HG03280 (cell line): ENCODE data around the gene BCAS3.

Experiments used
- ATAC-seq: cut with Tn5 transposase; IDR thresholded peaks from one replicate; pipeline ENCODE4 v1.9.1; 2021; ENCODE audit warnings: mild to moderate bottlenecking, moderate library complexity; ENCODE audit not compliant: unreplicated experiment

Gene BCAS3

DNA sequence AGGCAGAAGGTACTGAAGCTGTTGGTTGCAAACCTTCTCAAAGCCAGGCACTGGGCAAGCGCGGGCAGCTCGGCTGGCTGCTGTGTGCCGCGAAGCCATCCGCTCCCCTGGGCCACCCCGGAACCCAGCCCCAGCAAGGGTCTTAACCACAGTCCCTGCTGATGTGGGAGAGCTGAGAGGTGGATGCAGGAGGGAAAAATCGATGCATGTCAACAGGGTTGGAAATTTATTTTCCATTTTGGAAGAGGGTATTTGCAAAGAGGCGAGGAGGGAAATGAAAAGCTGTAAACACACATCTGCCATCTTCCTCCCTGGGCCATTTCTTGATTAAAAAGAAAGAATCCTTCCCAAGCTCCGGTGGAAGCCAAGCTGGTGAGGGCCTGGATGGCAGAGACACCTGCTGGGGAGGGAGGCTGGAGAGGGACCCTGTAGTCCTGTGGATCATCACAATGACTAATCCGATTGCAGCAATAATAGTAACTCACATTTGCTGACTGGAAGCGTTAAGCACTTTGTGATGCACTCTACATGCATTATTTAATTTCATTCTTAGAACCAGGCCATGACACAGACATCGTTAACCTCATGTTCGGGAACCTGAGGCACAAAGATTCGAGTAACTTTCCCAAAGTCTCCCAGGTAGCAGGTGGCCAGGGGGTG lies 708.1 kb downstream of the BCAS3 start:
- no peak for ATAC-seq

DNA sequence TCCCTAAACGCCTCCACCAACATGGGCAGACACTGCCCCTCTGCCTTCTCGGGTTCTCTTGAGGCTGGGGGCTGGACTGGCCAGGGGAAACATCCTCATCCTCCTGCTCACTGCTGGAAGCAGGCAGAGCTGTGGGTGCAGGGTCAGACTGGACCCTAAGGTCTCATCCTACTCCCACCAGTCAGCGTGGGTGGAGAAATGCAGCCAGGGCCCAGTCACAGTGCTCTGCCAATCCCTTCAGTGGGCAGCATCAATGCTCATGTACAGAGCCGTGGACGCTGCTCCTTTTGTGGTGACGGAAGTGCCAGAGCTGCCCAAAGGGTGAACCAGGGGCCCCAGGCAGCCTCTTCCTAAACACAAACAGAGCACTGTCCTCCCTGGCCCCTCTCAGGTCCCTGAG lies 708.6 kb downstream of the BCAS3 start:
- no peak for ATAC-seq

DNA sequence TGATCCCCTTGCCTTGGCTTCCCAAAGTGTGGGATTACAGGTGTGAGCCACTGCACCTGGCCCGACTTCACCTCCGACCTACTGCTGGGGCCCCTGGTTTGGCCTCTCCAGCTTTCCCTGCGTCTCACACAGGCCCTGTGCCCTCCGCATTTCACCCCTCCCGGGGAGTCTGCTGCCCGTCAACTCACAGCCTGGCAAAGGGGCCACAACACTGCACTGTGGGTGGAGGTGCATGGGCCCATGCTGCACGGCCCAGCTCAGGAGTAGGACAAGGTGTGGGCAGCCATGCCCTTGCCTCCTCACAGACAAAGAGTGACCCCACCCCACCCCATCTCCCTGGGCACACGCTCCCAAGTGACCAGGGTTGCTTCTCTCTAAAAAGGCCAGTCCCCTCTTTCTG lies 709.4 kb downstream of the BCAS3 start:
- ATAC-seq: no peak

DNA sequence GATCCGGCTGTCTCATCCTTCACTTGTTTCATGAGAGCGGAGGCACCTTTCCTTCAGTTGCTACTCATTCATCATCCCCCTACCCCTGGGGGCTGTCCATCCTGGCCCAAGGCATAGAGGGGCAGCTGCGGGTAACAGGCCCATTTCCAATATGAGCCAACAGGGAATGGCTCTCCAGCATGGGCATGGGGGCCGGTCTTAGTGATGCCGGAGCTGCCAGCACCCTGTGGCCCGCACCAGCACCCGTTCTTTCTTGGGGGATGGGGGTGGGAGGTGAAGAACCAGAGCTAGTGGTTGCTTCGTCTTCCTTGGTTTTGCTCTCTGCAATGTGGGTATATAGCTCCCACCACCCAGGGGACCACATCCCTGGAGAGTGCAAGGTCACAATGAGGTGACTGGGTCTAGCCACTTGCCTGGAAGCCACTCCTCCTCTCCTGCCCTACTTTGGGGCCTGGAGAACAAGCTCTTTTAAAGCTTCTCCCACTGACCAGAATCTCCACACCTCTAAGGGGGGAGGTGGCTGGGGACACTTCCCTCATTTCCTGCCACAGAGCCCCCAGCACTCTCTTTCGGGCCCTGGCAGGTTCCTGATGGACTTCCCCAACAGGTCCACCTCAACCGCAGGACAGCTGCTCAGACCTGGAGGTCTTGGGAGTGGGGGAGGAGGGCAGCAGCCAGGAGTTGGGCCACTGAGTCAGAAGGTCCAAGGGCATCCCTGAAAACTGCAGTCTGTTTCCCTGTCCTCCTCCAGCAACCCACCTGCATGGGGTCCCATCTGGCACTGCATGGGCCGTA lies 710.1 kb downstream of the BCAS3 start:
- no peak for ATAC-seq

DNA sequence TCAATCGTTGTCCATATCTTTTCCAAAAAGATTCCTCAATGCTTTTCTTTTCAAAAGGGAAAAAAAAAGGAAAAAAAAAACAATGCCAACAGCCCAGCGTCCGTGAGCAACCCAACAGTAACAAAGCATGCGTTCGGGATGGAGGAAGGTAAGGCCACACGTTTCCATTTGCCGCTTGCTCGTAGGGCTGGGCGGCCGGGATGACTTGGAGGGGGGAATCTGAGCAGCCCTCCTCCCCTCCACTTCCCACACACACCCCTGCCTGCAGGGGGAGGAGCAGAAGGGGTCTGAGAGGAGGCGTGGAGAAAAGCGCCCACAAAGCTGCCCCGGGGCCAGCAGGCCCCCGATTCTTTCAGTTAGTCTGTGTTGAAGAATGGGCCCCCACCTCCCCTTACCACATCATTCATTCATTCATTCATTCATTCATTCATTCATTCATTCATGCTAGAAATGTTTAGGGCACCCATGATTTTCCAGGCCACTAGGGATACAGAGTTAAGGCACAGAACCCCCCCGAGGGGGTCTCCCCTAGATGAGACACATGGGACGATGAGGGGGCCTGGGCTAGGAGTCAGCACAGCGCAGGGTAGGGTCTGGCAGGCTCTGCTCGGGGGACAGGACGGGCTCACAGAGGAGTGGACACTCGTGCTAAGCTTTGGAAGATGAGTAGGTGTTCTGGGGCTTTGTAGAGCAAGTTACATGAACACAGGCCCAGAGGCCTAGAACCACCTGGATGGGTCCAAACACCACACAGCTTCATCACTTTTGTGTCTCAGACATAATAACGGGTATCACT lies 711.1 kb downstream of the BCAS3 start:
- ATAC-seq: no peak

DNA sequence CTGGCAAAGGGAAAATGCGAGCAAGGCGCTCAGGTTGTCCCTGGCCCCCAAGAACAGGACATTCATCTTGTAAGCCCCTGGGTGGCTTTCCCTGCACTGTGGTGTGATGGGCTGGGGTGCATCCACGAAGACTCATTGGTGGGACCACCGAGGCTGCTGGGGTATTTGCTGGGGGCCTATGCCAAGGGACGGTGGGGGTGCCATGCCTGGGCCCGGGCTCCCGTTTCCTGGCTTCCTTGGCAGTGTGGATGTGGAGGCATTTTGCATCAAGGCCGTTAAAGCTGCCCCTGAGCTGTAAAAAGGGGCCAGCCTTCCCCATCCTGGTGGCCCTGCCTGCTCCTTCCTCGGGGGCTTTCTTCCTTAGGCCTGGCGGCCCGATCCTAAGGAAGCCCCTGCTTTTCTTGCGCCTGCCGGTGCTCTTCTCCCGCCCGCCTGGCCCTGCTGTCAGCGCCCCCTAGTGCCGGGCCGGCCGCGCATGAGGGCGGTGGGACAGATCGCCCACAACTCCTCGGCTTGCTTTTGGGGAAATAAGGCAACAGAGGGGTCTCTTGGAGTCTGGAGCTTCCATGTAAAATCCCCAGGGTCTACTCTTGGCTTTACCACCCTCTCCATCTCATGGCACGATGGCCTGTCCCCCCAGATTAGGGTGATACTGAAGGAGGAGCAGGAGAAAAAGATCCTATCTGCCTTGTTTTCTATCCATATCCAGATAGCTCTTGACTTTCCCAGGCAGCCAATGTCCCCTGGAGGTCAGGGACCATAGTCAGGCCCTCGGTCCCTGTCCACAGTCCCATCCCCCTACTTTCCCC lies 712.2 kb downstream of the BCAS3 start:
- no peak for ATAC-seq

DNA sequence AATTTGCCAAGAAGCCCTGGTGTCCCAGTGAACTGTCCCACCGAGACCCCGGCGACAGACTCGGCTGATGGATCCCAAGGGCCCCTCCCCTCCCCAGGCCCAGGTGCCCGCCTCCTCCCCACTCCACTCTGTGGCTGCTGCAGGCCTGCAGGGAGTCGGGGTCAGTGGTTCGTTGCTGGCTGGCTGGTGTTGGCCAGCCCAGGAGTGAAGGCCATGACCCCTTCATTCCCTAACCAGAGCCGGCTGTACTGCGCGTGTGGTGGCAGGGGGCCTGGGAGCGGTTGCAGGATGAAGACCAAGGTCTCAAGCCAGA lies 712.8 kb downstream of the BCAS3 start:
- ATAC-seq: no peak

DNA sequence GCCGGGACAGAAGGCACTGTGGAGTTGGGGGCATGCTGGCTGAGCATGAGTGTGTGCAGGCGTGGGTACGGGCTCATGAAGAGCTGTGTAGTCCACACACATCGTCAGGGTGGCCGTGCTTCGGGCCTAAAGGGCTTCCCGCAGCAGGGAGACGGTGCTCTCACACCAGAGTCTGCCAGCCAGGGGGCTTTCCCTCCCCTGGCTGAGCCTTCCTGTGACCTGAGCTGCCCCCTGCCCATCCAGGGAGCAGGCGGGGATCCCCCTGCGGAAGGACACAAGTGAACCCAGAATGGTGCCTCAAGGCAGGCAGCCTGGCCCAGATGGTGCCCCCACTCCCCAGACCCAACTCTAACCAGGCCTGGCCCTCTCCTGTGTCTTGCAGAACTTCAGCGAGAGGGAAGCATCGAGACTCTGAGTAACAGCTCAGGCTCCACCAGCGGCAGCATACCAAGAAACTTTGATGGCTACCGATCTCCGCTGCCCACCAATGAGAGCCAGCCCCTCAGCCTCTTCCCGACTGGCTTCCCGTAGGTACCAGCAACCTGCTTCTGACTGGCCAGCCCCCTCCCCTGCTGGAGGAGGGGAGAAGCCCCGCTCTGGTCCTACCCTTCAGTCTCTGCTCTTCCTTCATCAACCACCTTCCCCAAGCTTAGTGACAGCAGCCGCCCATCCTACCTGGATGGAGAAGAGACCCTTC lies 714.1 kb downstream of the BCAS3 start:
- no peak for ATAC-seq

DNA sequence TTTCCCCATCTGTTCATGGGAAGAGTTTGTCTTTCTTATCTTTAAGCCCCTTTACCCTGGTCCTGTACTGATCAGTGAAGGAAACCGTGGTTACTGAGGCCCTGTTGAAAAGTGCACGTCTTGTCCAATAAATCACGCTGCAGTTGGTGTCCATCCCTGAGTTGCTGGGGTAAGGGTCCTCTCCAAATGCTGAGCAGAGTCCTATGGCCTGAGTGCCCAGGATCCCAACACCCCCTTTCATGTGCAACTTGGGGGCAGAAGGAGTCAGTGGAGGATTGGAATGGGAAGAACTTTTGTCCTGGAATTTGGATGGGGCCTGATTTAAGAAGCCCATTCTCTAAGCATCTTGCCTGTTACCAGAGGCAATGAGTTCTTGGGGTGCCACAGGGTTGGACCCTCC lies 715.0 kb downstream of the BCAS3 start:
- ATAC-seq: no peak

DNA sequence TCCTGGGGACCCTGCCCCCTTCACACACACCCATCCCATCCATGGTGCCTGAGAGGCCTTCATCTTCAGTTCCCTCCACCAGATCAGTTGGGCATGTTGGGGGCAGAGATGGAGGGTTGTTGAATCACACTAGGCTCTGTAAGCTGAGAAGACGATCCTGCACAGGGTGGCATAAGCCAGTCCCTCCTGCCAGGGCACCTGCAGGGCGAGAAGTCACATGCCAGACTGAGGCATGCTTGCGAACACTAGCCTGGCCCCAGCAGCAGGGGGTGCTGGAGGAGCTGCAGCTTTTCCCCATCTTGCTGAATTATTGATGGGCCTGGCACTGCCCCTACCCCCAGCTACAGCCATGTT lies 715.9 kb downstream of the BCAS3 start:
- ATAC-seq: no peak

DNA sequence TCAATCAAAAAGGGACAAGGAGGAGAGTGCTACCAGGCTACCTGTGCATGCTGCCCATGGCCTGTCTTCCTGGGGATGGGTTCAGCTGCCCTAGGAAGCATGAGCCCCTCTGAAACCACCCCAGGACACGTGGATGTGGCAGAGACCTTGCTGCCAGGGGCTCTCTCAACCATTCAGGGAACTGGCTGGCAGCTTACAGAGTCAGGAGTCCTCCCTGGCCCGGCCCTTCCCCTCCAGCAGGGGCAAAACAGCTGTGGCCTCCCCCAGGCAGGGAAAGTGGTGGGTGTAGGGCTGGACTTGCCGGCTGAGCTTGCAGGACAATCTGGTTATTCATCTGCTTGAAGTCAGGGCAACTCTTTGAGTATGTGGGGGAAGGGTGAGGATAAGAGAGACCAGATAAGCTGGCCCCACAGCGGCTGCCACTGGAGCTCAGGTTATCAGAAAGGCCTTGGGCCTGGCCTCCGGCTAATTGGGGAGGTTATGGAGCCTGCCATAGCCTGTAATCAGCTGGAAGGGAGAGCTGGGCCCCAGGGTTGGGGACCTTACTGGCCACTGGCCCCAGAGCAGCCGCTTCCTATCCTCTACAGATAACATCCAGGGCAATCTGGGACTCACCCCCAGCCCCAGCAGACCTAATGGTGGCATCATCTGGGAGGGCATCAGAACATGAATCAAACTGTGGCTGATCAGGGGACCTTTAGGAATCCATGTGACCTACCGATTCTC lies 716.4 kb downstream of the BCAS3 start:
- no peak for ATAC-seq

DNA sequence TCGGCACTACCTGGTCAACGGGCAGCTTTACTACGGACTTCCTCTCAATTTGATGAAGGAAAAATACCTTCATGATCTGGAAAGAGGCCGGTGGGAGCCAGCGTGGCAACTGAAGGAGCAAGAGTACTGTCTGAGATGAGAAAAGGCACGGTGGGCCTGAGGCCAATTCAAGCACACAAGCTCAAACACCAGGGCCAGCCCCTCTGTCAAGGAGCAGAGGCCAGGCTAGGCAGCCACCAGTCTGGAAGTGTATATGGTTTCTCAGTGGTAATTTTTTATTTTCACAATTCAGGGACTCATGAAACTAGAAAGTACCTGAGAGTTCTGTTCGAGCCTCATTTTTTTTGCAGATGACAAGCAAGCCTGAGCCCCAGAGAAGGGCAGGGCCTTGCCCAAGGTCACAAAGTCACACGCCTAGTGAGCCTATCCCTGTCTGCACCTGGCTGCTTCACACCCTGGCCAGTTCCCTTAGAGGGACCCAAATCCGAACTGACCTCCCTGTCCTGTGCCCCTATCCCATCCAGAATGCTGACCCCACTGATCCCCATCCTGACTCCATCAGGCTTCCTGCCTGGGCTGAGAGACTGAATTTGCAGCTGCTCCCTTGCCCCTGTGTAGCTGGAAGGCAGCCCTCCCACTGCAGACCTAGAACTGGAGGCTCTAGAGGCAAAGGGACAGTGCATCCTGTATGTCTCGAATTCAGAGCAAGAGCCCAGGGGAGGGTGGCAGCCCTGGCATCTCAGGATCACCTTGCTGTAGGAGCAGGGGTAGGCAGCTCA lies 717.2 kb downstream of the BCAS3 start:
- no peak for ATAC-seq

DNA sequence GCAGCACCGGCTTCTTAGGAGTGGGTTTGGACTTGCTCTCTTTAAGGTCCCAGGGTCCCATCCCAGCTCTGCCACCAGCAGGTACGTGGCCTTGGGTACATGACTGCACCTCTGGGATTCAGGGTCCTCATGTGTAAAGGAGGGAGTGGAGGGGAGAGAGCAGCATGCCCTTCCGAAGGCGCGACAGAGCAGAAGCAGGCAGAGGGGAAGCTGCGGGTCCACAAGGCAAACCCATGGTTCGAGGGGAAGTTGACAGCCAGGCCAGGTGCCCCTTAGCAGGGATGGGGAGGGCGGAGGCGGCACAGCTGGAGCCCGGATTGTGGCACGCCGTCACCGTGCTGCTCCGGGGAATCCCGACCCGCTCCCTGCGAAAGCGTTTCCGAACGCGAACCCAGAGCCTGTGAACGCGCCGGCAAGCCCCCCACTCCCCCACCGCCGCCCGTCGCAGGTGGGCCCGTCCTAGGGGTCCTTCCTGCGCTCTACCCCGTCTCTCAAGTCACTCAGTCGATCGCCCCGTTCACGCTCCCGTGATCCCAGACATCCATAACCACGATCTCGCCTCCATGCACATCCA lies 717.8 kb downstream of the BCAS3 start:
- no peak for ATAC-seq

DNA sequence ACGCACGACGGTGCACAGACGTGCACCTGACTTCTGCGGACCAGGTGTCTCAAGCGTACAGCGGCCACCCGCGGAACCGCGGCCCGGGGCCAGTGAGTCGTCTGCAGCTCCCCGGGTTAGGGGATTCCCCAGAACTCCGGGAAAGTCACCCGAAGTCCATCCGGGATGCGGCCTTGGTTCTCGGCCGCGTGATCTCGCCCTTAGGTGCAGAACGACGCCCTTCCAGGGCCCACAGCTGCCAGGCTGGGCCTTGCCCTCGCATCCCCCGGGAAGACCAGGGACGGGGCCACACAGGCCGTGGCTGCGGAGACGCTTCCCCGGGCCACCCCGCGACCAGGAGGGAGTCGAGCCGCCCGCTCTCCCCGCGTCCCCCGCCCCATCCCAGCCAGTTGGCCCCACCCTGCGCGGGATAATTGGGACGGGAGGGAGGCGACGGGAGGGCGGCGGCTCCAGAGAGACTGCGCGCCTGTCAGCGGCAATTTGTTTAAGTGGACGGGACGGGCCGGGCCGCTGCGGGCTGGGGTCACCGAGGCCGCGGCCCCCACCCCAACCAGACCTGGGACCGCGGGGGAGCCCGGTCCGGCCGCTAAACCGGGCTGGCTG lies 718.4 kb downstream of the BCAS3 start:
- no peak for ATAC-seq

DNA sequence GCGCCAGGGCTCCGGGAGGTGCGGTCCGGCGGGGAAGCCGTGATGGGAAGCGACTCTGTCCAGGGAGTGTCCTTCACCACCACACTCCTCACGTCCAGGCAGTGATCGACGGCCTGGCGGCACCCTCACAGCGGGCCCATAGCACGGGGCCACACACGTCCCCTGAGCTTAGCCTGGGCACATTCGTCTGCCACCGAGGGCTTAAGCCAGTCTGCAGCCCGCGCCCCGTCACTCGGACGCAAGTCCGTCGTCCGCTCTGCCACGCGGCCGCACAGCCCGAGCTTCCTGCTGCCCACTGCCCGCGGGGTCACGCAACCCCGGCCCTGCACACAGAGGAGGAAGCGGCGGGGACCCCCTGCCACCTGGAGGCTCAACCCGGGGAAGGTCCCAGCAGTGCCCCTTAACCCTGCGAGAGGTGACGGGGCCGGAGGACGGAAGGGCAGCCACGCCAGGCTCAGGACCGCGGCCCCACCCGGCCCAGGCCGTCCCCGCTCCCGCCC lies 719.0 kb downstream of the BCAS3 start:
- ATAC-seq: no peak

DNA sequence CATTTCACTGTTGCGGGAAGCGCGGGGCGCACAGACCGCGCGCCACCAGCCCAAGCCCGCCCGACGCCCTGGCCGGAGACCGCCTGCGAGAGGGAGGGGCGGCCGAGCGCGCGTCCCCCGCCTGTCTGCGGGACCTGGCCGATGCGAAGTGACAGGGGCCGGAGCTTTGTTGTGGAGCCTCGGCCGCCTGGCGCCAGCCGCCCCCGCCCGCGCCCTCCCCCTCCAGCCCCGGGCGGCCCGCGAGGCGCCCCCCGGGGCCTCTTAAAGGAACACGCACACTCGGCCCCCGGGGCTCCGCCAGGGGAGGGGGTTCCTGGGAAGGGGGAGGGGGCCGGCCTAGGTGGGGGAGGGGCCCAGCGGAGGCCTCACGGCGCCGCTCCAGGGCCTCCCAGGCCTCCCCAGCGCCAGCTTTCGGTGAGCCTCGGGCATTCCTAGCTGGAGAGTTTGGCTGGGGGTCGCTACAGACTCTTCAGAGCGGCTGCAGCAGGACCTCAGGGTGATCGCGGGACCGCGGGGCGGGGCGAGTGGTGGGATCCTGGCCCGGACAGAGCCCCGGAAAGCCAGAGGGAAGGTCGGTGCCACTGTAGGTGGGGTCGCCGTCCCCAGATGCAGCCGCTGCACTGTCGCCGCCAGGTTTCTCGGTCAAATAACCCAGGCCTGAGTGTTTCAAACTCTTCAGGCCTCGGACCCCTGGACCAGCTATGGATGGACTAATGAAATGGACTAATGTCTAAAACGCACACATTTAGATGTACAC lies 719.6 kb downstream of the BCAS3 start:
- no peak for ATAC-seq

DNA sequence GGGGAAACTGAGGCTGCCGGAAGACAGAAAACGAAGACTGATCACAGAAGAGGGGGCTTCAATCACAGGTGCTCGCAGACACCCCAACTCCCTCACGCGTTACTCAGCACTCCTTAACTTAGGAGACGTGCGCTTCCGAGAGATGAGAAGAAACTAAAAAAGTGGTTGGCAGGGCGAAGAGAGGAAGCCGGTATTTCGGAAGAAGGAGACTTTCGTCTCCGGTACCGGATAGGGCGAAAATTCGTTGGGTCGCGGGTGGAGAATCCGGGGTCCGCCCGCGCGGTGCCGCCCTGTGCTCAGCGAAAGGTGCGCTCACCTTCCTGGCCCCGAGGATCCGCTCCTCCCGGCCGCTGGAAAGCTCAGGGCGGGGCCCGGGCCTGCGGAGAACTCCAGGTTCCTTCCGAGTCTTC lies 721.1 kb downstream of the BCAS3 start:
- ATAC-seq: no peak
